Measurements from ENCODE around the gene ACTN4. TPM values are rescaled to one million over a fixed set of nuclear protein-coding genes. Genes with fewer than 3 reads are reported as not detected.

Gene ACTN4
- total and polyA plus RNA-seq, 2 experiments from 2014 or later = 68.9 to 427 TPM

DNA sequence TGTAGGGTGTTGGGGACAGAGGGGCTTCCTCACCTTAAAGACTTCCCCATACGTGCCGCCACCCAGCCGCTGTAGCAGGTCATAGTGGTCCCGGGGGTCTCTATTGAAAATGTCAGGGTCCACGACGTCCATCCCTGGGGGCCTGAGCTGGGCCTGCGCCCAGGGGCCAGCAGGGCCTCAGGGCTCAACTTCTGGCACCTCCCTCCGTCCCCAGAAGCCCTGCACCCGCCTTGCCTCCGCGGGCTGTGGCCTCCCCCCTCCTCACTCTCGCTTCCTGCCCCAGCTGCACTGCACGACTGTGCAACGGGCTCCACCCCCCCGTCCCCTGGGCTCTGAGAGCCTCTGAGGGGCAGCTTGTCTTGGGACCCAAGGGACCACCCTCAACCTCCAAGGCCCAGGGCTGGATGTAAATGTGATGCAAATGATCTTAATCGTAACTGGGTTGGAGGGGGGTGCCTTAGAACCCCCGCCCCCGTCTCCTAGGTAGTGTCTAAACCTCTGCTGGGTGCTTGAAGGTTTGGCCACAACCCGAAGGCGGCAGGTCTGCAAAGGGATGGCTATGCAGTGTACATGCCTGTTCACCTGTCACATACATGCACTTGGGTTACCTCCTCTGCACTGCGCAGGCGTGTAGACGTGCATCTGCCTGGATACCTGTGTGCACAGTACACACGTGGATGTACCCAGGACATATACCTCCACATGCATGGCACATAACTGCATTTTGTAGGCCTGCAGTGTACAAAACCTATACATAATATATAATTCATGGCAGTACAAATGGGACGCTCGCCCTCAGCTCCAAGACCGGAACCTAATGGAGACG is 29.5 kb upstream of the ACTN4 start, which contains the start of gene MAP4K1:
Gene MAP4K1, minus strand, starts transcription at position 190 of the 826 bp plus-strand sequence. Its CDS starts 58 bp downstream, at position 132.
- peak within 1 kb of the TSS; percentile 91 for H3K4me2 ChIP-seq
- H2AFZ ChIP-seq = peak within 1 kb of the TSS; percentile 91
- peaks cover 15% of the 10 kb centered on the region for H3K79me2 ChIP-seq (replicated peaks; ENCODE audit: insufficient read depth)
- no peak for TF ChIP-seq EZH2 (IDR thresholded peaks at IDR 0.05; ENCODE audit: low read depth, unreplicated experiment)
- TF ChIP-seq, protein P1, sequence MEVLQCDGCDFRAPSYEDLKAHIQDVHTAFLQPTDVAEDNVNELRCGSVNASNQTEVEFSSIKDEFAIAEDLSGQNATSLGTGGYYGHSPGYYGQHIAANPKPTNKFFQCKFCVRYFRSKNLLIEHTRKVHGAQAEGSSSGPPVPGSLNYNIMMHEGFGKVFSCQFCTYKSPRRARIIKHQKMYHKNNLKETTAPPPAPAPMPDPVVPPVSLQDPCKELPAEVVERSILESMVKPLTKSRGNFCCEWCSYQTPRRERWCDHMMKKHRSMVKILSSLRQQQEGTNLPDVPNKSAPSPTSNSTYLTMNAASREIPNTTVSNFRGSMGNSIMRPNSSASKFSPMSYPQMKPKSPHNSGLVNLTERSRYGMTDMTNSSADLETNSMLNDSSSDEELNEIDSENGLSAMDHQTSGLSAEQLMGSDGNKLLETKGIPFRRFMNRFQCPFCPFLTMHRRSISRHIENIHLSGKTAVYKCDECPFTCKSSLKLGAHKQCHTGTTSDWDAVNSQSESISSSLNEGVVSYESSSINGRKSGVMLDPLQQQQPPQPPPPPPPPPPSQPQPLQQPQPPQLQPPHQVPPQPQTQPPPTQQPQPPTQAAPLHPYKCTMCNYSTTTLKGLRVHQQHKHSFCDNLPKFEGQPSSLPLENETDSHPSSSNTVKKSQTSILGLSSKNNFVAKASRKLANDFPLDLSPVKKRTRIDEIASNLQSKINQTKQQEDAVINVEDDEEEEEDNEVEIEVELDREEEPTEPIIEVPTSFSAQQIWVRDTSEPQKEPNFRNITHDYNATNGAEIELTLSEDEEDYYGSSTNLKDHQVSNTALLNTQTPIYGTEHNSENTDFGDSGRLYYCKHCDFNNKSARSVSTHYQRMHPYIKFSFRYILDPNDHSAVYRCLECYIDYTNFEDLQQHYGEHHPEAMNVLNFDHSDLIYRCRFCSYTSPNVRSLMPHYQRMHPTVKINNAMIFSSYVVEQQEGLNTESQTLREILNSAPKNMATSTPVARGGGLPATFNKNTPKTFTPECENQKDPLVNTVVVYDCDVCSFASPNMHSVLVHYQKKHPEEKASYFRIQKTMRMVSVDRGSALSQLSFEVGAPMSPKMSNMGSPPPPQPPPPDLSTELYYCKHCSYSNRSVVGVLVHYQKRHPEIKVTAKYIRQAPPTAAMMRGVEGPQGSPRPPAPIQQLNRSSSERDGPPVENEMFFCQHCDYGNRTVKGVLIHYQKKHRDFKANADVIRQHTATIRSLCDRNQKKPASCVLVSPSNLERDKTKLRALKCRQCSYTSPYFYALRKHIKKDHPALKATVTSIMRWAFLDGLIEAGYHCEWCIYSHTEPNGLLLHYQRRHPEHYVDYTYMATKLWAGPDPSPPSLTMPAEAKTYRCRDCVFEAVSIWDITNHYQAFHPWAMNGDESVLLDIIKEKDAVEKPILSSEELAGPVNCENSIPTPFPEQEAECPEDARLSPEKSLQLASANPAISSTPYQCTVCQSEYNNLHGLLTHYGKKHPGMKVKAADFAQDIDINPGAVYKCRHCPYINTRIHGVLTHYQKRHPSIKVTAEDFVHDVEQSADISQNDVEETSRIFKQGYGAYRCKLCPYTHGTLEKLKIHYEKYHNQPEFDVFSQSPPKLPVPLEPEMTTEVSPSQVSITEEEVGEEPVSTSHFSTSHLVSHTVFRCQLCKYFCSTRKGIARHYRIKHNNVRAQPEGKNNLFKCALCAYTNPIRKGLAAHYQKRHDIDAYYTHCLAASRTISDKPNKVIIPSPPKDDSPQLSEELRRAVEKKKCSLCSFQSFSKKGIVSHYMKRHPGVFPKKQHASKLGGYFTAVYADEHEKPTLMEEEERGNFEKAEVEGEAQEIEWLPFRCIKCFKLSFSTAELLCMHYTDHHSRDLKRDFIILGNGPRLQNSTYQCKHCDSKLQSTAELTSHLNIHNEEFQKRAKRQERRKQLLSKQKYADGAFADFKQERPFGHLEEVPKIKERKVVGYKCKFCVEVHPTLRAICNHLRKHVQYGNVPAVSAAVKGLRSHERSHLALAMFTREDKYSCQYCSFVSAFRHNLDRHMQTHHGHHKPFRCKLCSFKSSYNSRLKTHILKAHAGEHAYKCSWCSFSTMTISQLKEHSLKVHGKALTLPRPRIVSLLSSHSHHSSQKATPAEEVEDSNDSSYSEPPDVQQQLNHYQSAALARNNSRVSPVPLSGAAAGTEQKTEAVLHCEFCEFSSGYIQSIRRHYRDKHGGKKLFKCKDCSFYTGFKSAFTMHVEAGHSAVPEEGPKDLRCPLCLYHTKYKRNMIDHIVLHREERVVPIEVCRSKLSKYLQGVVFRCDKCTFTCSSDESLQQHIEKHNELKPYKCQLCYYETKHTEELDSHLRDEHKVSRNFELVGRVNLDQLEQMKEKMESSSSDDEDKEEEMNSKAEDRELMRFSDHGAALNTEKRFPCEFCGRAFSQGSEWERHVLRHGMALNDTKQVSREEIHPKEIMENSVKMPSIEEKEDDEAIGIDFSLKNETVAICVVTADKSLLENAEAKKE (CRISPR knock-in tag; IDR thresholded peaks at IDR 0.05) = no peak
- TF ChIP-seq, protein P2, sequence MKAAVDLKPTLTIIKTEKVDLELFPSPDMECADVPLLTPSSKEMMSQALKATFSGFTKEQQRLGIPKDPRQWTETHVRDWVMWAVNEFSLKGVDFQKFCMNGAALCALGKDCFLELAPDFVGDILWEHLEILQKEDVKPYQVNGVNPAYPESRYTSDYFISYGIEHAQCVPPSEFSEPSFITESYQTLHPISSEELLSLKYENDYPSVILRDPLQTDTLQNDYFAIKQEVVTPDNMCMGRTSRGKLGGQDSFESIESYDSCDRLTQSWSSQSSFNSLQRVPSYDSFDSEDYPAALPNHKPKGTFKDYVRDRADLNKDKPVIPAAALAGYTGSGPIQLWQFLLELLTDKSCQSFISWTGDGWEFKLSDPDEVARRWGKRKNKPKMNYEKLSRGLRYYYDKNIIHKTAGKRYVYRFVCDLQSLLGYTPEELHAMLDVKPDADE (IDR thresholded peaks at IDR 0.05) = no peak
- Mint-ChIP-seq H3K27ac (peak within 1 kb of the TSS; percentile 94), H3K27me3 (ENCODE audit: insufficient read depth, low read depth, poor library complexity) (peaks cover 20% of the 10 kb centered on the region), H3K36me3 (ENCODE audit: low read depth) (peaks cover 39% of the 10 kb centered on the region), H3K9me3 (no peaks in the 10 kb centered on the region), H3K4me3 (peak within 1 kb of the TSS; percentile 99), H3K4me1 (peaks cover 27% of the 10 kb centered on the region)
- H3K9me2 ChIP-seq (ENCODE audit: insufficient read depth) = no peaks in the 10 kb centered on the region
- ATAC-seq = peak; percentile 14
- H3K4me1 ChIP-seq (ENCODE audit: insufficient read depth) = peaks cover 9% of the 10 kb centered on the region
- H3K27ac ChIP-seq (ENCODE audit: low read depth) = peak within 1 kb of the TSS; percentile 81
- peaks cover 23% of the 10 kb centered on the region for H3F3A ChIP-seq (replicated peaks; ENCODE audit: low read depth)
- DNase-seq (ENCODE audit: low spot score) = peak; percentile 19
- H4K20me1 ChIP-seq (replicated peaks; ENCODE audit: insufficient read depth) = peaks cover 18% of the 10 kb centered on the region
- H3K27me3 ChIP-seq (ENCODE audit: insufficient read depth) = no peaks in the 10 kb centered on the region
- peak within 1 kb of the TSS; percentile 87 for H3K4me3 ChIP-seq
- H3K36me3 ChIP-seq (ENCODE audit: insufficient read depth) = peaks cover 26% of the 10 kb centered on the region

Measured in GM23338 (cell line).